Mesenchymal stem cell (in vitro differentiated cells and primary cell): ENCODE results near the gene AICDA.

Experiments used
- DNase-seq: peaks from one replicate; pipeline ENCODE4 v3.0.0-alpha.2; 2013
- H2AFZ ChIP-seq: one replicate; pipeline ENCODE4 v1.6.1; 2013; ENCODE audit warnings: low read depth, mild to moderate bottlenecking, control low read depth, inconsistent platforms, low read length, moderate library complexity
- H2AK5ac ChIP-seq: 2 replicates; pipeline ENCODE4 v1.6.1; 2013; ENCODE audit warnings: low read length, moderate library complexity, mild to moderate bottlenecking, inconsistent platforms; ENCODE audit not compliant: severe bottlenecking
- H2BK120ac ChIP-seq: one replicate; pipeline ENCODE4 v1.6.1; 2013; ENCODE audit warnings: low read depth, mild to moderate bottlenecking, inconsistent platforms, low read length, moderate library complexity
- H2BK12ac ChIP-seq, 2 experiments: one replicate each; pipeline ENCODE4 v1.6.1; 2013; ENCODE audit warnings: inconsistent platforms in 2 of 2, low read length in 2 of 2, mild to moderate bottlenecking in 2 of 2, moderate library complexity in 2 of 2, control low read depth in 1 of 2
- H2BK15ac ChIP-seq: one replicate; pipeline ENCODE4 v1.6.1; 2013; ENCODE audit warnings: mild to moderate bottlenecking, low read depth, inconsistent platforms; ENCODE audit not compliant: poor library complexity, severe bottlenecking
- H2BK5ac ChIP-seq: 2 replicates; pipeline ENCODE4 v1.6.1; 2013; ENCODE audit warnings: low read depth, mild to moderate bottlenecking, low read length, control low read depth, inconsistent platforms; ENCODE audit not compliant: poor library complexity, severe bottlenecking
- H3K14ac ChIP-seq, 2 experiments: one replicate each; pipeline ENCODE4 v1.6.1; 2013; ENCODE audit warnings: inconsistent platforms in 2 of 2, low read length in 2 of 2, control low read depth in 1 of 2, mild to moderate bottlenecking in 1 of 2, moderate library complexity in 1 of 2
- H3K18ac ChIP-seq, 2 experiments: one replicate each; pipeline ENCODE4 v1.6.1; 2013; ENCODE audit warnings: inconsistent platforms in 2 of 2, low read length in 2 of 2, control low read depth in 1 of 2, low read depth in 1 of 2, mild to moderate bottlenecking in 1 of 2
- H3K23ac ChIP-seq, 2 experiments: one replicate each; pipeline ENCODE4 v1.6.1; 2013; ENCODE audit warnings: inconsistent platforms in 2 of 2, low read length in 2 of 2, mild to moderate bottlenecking in 2 of 2, moderate library complexity in 2 of 2, control low read depth in 1 of 2
- H3K27ac ChIP-seq: 2 replicates; pipeline ENCODE4 v1.5.1; 2013; ENCODE audit warnings: mild to moderate bottlenecking, moderate library complexity, low read length, control low read depth, inconsistent platforms; ENCODE audit not compliant: poor library complexity, severe bottlenecking
- H3K27me3 ChIP-seq, 2 experiments: 2 replicates each; pipeline versions ENCODE4 v1.6.1 to v1.7.0; 2013; ENCODE audit warnings: low read length in 2 of 2, mild to moderate bottlenecking in 2 of 2, moderate library complexity in 2 of 2, control low read depth in 1 of 2, inconsistent platforms in 1 of 2; ENCODE audit not compliant: control insufficient read depth in 1 of 2, insufficient read depth in 1 of 2
- H3K36me3 ChIP-seq, 2 experiments: 2 replicates each; pipeline versions ENCODE4 v1.6.1 to v1.7.0; 2013; ENCODE audit warnings: low read length in 2 of 2, control low read depth in 1 of 2, inconsistent platforms in 1 of 2, low read depth in 1 of 2, mild to moderate bottlenecking in 1 of 2; ENCODE audit not compliant: insufficient read depth in 2 of 2, control insufficient read depth in 1 of 2
- H3K4ac ChIP-seq, 2 experiments: one replicate each; pipeline ENCODE4 v1.6.1; 2013; ENCODE audit warnings: inconsistent platforms in 2 of 2, low read length in 2 of 2, mild to moderate bottlenecking in 2 of 2, moderate library complexity in 2 of 2, control low read depth in 1 of 2, low read depth in 1 of 2
- H3K4me1 ChIP-seq: 2 replicates; pipeline ENCODE4 v1.6.1; 2013; ENCODE audit warnings: low read depth, low read length, control low read depth; ENCODE audit not compliant: control insufficient read depth, insufficient read depth
- H3K4me2 ChIP-seq: 2 replicates; pipeline ENCODE4 v1.6.1; 2013; ENCODE audit warnings: low read length, mild to moderate bottlenecking, inconsistent platforms; ENCODE audit not compliant: poor library complexity, severe bottlenecking
- H3K4me3 ChIP-seq, 2 experiments: 2 replicates each; pipeline versions ENCODE4 v1.5.1 to v1.7.0; 2013; ENCODE audit warnings: low read length in 2 of 2, mild to moderate bottlenecking in 2 of 2, control low read depth in 1 of 2, low read depth in 1 of 2; ENCODE audit not compliant: insufficient read depth in 1 of 2
- H3K79me1 ChIP-seq: replicated peaks from 2 replicates; pipeline ENCODE4 v1.6.1; 2013; ENCODE audit warnings: mild to moderate bottlenecking, control low read depth, low read length, inconsistent platforms; ENCODE audit not compliant: poor library complexity, severe bottlenecking
- H3K9ac ChIP-seq: 2 replicates; pipeline ENCODE4 v1.7.0; 2013; ENCODE audit warnings: mild to moderate bottlenecking, low read length, moderate library complexity
- H3K9me3 ChIP-seq: 2 replicates; pipeline ENCODE4 v1.7.0; 2013; ENCODE audit warnings: mild to moderate bottlenecking, low read length; ENCODE audit not compliant: control insufficient read depth
- H4K8ac ChIP-seq: one replicate; pipeline ENCODE4 v1.6.1; 2013; ENCODE audit warnings: inconsistent platforms, mild to moderate bottlenecking, low read length, moderate library complexity
- H4K91ac ChIP-seq: one replicate; pipeline ENCODE4 v1.6.1; 2013; ENCODE audit warnings: mild to moderate bottlenecking, low read length, inconsistent platforms
- WGBS: methylation state at CpG from one replicate; pipeline ENCODE4 v1.1.7; 2013; ENCODE audit warnings: mixed read lengths; 5-methylcytosine and 5-hydroxymethylcytosine counted together

Gene AICDA

GRCh38 chr12:8642775-8643174 lies 30.1 kb upstream of the AICDA start:
- no peak for DNase-seq
- no peaks in the 10 kb centered on the region for H3K4me1 ChIP-seq
- H3K4me3 ChIP-seq: no peak overlapping the region
- H4K8ac ChIP-seq: no peak overlapping the region
- H2BK120ac ChIP-seq: no peak overlapping the region
- no peak overlapping the region for H3K4ac ChIP-seq
- no peak overlapping the region for H2BK15ac ChIP-seq
- H3K27me3 ChIP-seq: no peaks in the 10 kb centered on the region
- no peak overlapping the region for H3K18ac ChIP-seq
- no peak overlapping the region for H3K27ac ChIP-seq
- no peak overlapping the region for H3K23ac ChIP-seq
- no peak overlapping the region for H2BK5ac ChIP-seq
- no peak overlapping the region for H2BK12ac ChIP-seq
- no peak overlapping the region for H3K4me2 ChIP-seq
- no peaks in the 10 kb centered on the region for H3K79me1 ChIP-seq
- H3K36me3 ChIP-seq: peaks cover 0 to 45% of the 10 kb centered on the region in 2 experiments
- H3K9ac ChIP-seq: no peak overlapping the region
- no peaks in the 10 kb centered on the region for H3K9me3 ChIP-seq
- no peak overlapping the region for H2AK5ac ChIP-seq
- H2AFZ ChIP-seq: no peak overlapping the region
- no peak overlapping the region for H4K91ac ChIP-seq
- no peak overlapping the region for H3K14ac ChIP-seq
- no CpG with 5 or more reads among the region's 1 CpG for WGBS

GRCh38 chr12:8639936-8640335 lies 27.3 kb upstream of the AICDA start:
- Histone ChIP-seq H3K27me3 (no peaks in the 10 kb centered on the region), H3K14ac (no peak overlapping the region), H2BK15ac (no peak overlapping the region), H3K36me3 (peaks cover 0 to 22% of the 10 kb centered on the region in 2 experiments), H3K4me3 (no peak overlapping the region), H3K4me2 (no peak overlapping the region), H3K23ac (no peak overlapping the region), H2BK12ac (no peak overlapping the region), H3K9ac (no peak overlapping the region), H3K79me1 (no peaks in the 10 kb centered on the region), H3K4ac (no peak overlapping the region), H4K91ac (no peak overlapping the region), H3K27ac (no peak overlapping the region), H2BK120ac (no peak overlapping the region), H3K4me1 (no peaks in the 10 kb centered on the region), H3K18ac (no peak overlapping the region), H4K8ac (no peak overlapping the region), H2BK5ac (no peak overlapping the region), H3K9me3 (no peaks in the 10 kb centered on the region), H2AK5ac (no peak overlapping the region), H2AFZ (no peak overlapping the region)
- DNase-seq: no peak
- 98% methylated on average over 2 of the region's 2 CpGs for WGBS

- peaks cover 0 to 13% of the 10 kb centered on the region in 2 experiments for H3K36me3 ChIP-seq
- H2AFZ ChIP-seq: no peak overlapping the region
- H3K27me3 ChIP-seq: no peaks in the 10 kb centered on the region
- H2BK120ac ChIP-seq: no peak overlapping the region
- no peaks in the 10 kb centered on the region for H3K79me1 ChIP-seq
- 83% methylated on average over 2 of the region's 4 CpGs for WGBS
- no peak overlapping the region for H3K4me2 ChIP-seq
- H3K18ac ChIP-seq: no peak overlapping the region
- H2AK5ac ChIP-seq: no peak overlapping the region
- no peak overlapping the region for H4K8ac ChIP-seq
- no peak overlapping the region for H3K4ac ChIP-seq
- H3K9ac ChIP-seq: no peak overlapping the region
- no peak for DNase-seq
- H3K4me1 ChIP-seq: no peaks in the 10 kb centered on the region
- no peak overlapping the region for H2BK5ac ChIP-seq
- no peak overlapping the region for H3K23ac ChIP-seq
- no peak overlapping the region for H3K14ac ChIP-seq
- H3K9me3 ChIP-seq: no peaks in the 10 kb centered on the region
- no peak overlapping the region for H2BK12ac ChIP-seq
- H4K91ac ChIP-seq: no peak overlapping the region
- no peak overlapping the region for H3K4me3 ChIP-seq
- no peak overlapping the region for H2BK15ac ChIP-seq
- no peak overlapping the region for H3K27ac ChIP-seq
These were observed 26.3 kb upstream of the AICDA start for GRCh38 chr12:8638951-8639350.

- H3K9ac ChIP-seq: no peak overlapping the region
- peaks cover 0 to 13% of the 10 kb centered on the region in 2 experiments for H3K36me3 ChIP-seq
- H3K27ac ChIP-seq: no peak overlapping the region
- H3K79me1 ChIP-seq: no peaks in the 10 kb centered on the region
- H3K4me2 ChIP-seq: no peak overlapping the region
- H3K27me3 ChIP-seq: no peaks in the 10 kb centered on the region
- no peak overlapping the region for H2BK120ac ChIP-seq
- no peak overlapping the region for H4K8ac ChIP-seq
- H3K9me3 ChIP-seq: no peaks in the 10 kb centered on the region
- no peak overlapping the region for H2BK5ac ChIP-seq
- no peak overlapping the region for H3K4ac ChIP-seq
- no peak overlapping the region for H3K4me3 ChIP-seq
- no peak overlapping the region for H3K14ac ChIP-seq
- no peak for DNase-seq
- no peak overlapping the region for H3K23ac ChIP-seq
- no peak overlapping the region for H2AFZ ChIP-seq
- H2AK5ac ChIP-seq: no peak overlapping the region
- H3K4me1 ChIP-seq: no peaks in the 10 kb centered on the region
- H3K18ac ChIP-seq: no peak overlapping the region
- no peak overlapping the region for H2BK15ac ChIP-seq
- H4K91ac ChIP-seq: no peak overlapping the region
- H2BK12ac ChIP-seq: no peak overlapping the region
- WGBS: 95% methylated on average over 4 of the region's 4 CpGs
These were observed 25.0 kb upstream of the AICDA start for GRCh38 chr12:8637666-8638065.
